Right atrium auricular region (tissue), 2 donors: ENCODE data around the gene KAT14. TPM values are rescaled to one million over a fixed set of nuclear protein-coding genes. Genes with fewer than 3 reads are reported as not detected.
"Not testable (repeated sequence)": the region's sequence is repeated elsewhere in the genome, so short reads cannot be mapped to it uniquely, and the experiment has no call there.

Experiments used
- DNase-seq: peaks from one replicate; pipeline ENCODE4 v3.0.0-alpha.2; 2019; ENCODE audit warnings: low spot score
- H3K27ac ChIP-seq, 2 donors: fragments of 200-600 bp; sonication (generic); 1 replicate in 1 of 2; 2 replicates in 1 of 2; pipeline ENCODE4 v1.5.1; 2016 to 2019
- H3K27me3 ChIP-seq, 2 donors: fragments of 200-600 bp; sonication (generic); one replicate each; pipeline versions ENCODE4 v1.5.1 to v1.6.0; 2017 to 2019
- H3K36me3 ChIP-seq: fragments of 200-600 bp; sonication (generic); one replicate; pipeline ENCODE4 v1.5.1; 2016
- H3K4me1 ChIP-seq, 2 donors: fragments of 200-600 bp; sonication (generic); one replicate each; pipeline versions ENCODE4 v1.5.1 to v1.6.0; 2017 to 2019
- H3K4me3 ChIP-seq, 2 donors: fragments of 200-600 bp; sonication (generic); 1 replicate in 1 of 2; 2 replicates in 1 of 2; pipeline ENCODE4 v1.5.1; 2017 to 2019; ENCODE audit warnings: mild to moderate bottlenecking in 1 of 2, moderate library complexity in 1 of 2
- H3K9me3 ChIP-seq, 2 donors: fragments of 200-600 bp; sonication (generic); one replicate each; pipeline ENCODE4 v1.5.1; 2019
- total RNA-seq, 2 donors: library from RNA; depleted of rRNA; stranded (reverse); fragments of >200 nt; gene quantifications; one replicate each; pipeline ENCODE4 v1.1.0, GENCODE V29; 2016
- TF ChIP-seq, protein P1 (sequence below), 2 donors: fragments of 200-600 bp; sonication (generic); IDR thresholded peaks; one replicate each; pipeline ENCODE4 v1.5.1; 2019; ENCODE audit warnings: antibody characterized with exemption in 2 of 2

Gene KAT14
- total RNA-seq, 2 donors from 2014 or later: 8.0 to 9.1 TPM

DNA sequence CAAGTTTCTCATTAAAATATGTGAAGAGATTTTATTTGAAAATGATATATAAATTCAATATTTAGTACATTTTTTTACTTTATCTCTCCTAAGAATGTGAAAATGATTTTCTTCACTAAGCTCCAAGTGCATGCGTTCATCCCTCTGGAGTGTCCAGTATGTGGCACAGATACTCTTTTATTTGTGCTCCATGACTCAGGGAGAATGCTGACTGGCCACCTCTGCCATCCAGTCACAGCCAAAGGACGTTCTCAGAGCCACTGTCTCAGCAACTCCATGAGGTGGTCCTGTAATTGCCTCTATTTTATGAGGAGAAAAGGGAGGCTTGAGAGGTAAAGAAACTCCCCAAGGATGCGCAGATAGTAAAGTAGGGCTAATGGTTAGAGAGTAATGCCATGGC lies 58.3 kb downstream of the KAT14 start:
- TF ChIP-seq, protein P1, sequence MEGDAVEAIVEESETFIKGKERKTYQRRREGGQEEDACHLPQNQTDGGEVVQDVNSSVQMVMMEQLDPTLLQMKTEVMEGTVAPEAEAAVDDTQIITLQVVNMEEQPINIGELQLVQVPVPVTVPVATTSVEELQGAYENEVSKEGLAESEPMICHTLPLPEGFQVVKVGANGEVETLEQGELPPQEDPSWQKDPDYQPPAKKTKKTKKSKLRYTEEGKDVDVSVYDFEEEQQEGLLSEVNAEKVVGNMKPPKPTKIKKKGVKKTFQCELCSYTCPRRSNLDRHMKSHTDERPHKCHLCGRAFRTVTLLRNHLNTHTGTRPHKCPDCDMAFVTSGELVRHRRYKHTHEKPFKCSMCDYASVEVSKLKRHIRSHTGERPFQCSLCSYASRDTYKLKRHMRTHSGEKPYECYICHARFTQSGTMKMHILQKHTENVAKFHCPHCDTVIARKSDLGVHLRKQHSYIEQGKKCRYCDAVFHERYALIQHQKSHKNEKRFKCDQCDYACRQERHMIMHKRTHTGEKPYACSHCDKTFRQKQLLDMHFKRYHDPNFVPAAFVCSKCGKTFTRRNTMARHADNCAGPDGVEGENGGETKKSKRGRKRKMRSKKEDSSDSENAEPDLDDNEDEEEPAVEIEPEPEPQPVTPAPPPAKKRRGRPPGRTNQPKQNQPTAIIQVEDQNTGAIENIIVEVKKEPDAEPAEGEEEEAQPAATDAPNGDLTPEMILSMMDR (IDR thresholded peaks at IDR 0.05): no peak
- Histone ChIP-seq H3K4me1 (no peaks in the 10 kb centered on the region), H3K9me3 (no peaks in the 10 kb centered on the region), H3K27me3 (no peaks in the 10 kb centered on the region), H3K4me3 (no peak overlapping the region), H3K27ac (no peak overlapping the region), H3K36me3 (no peaks in the 10 kb centered on the region)
- DNase-seq: no peak

DNA sequence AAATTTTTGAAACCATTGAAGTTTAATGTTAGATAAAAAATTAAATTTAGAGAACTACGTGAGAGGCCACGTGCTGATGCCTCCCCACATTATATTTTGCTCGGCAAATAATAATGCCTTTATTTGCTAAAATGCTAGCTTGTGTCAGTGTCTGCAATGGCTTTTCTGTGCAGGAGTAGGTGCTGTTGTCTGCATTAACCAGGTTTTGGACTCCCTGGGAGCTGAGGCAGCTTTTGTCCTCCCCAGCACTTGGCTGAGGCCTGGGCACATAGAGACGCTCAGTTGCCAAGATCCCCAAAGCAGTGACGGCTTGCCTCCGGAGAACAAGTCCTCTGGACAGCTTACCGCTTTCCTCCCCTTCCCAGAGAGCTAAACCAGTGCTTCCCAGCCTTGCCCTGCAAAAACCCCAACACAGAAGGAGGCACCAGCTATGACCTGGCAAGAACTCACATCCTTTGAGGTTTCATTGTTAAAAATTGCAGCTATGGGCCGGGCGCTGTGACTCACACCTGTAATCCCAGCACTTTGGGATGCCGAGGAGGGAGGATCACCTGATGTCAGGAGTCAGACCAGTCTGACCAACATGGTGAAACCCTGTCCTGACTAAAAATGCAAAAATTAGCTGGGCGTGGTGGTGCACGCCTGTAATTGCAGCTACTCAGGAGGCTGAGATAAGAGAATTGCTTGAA lies 59.9 kb downstream of the KAT14 start:
- TF ChIP-seq, protein P1 (IDR thresholded peaks at IDR 0.05): no peak
- H3K36me3 ChIP-seq: no peaks in the 10 kb centered on the region
- no peak for DNase-seq
- H3K4me3 ChIP-seq: no peak overlapping the region
- H3K27ac ChIP-seq: no peak overlapping the region
- peaks cover 0 to 8% of the 10 kb centered on the region in 2 donors for H3K9me3 ChIP-seq
- no peaks in the 10 kb centered on the region for H3K4me1 ChIP-seq
- no peaks in the 10 kb centered on the region for H3K27me3 ChIP-seq

DNA sequence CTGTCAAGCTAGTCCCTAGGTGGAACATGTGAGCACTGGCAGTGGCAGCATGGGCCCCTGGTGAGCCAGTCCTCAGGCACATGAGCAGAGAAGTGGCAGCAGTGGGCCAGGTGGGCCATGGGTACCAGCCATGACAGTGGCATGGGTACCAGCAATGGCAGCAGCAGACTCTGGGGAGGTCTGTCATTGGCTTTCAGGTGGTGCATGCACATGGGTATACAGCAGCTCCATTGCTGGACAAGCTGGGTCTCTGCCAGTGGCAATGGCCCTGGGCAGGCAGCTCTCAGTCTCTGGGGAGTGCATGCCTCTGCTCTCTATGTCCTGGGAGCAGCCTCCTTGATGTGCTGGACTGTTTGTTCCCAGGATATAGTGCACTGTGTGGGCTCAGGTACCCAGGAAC lies 65.3 kb downstream of the KAT14 start:
- H3K4me1 ChIP-seq: no peaks in the 10 kb centered on the region
- TF ChIP-seq, protein P1 (IDR thresholded peaks at IDR 0.05): no peak
- peaks cover 0 to 8% of the 10 kb centered on the region in 2 donors for H3K9me3 ChIP-seq
- no peak for DNase-seq
- no peaks in the 10 kb centered on the region for H3K27me3 ChIP-seq
- no peaks in the 10 kb centered on the region for H3K36me3 ChIP-seq
- no peak overlapping the region for H3K4me3 ChIP-seq
- no peak overlapping the region for H3K27ac ChIP-seq

DNA sequence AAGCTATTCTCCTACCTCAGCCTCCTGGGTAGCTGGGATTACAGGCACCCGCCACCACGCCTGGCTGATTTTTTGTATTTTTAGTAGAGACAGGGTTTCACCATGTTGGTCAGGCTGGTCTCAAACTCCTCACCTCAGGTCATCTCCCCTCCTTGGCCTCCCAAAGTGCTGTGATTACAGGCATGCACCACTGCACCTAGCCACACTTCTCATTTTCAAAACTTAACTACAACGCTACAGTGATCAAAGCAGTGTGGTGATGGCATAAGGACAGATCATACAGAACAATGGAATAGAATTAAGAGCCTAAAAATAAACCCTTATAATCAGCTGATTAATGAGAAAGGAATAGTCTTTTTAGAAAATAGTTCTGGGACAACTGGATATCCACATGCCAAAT lies 66.0 kb downstream of the KAT14 start:
- not testable (repeated sequence) for H3K27ac ChIP-seq, H3K27me3 ChIP-seq, DNase-seq, H3K4me3 ChIP-seq, H3K36me3 ChIP-seq, H3K9me3 ChIP-seq, H3K4me1 ChIP-seq

DNA sequence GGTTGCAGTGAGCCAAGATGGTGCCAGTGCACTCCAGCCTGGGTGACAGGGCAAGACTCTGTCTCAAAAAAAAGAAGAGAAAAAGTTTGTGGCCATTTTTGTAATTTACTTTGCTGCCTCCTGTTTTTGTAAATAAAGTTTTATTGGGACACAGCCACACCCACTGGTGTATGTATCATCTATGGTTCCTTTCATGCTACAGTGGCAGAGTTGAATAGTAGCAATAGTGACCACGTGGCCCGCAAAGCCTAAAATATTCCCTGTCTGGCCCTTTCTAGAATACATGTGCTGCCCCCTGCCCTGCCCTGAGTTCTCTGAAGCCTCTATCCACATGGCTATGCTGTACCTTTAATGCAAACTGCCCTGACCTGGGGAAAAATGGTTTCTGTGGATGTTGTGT lies 75.3 kb downstream of the KAT14 start:
- TF ChIP-seq, protein P1 (IDR thresholded peaks at IDR 0.05): no peak
- no peak for DNase-seq
- no peaks in the 10 kb centered on the region for H3K36me3 ChIP-seq
- H3K9me3 ChIP-seq: no peaks in the 10 kb centered on the region
- no peaks in the 10 kb centered on the region for H3K27me3 ChIP-seq
- H3K27ac ChIP-seq: no peak overlapping the region
- H3K4me1 ChIP-seq: no peaks in the 10 kb centered on the region
- H3K4me3 ChIP-seq: no peak overlapping the region

DNA sequence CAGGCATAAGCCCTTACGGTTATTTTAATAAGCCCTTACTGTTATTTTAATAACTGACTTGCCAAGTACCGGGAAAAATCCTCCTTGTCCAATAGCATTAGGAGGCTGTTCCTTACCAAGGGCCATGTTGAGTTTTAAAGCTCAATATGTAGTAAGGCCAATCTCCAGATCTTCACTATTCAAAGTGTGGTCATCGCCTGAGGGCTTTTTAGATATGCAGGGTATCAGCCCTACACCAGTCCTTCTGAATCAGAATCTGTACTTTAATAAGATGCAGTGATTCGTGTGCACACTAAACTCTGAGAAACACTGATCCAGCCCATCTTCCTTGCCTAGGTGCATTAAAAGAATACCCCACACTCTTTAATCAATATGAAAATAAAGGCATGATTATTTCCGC lies 77.9 kb downstream of the KAT14 start:
- no peaks in the 10 kb centered on the region for H3K9me3 ChIP-seq
- H3K27me3 ChIP-seq: no peaks in the 10 kb centered on the region
- DNase-seq: no peak
- no peak overlapping the region for H3K27ac ChIP-seq
- H3K36me3 ChIP-seq: no peaks in the 10 kb centered on the region
- TF ChIP-seq, protein P1 (IDR thresholded peaks at IDR 0.05): no peak
- no peaks in the 10 kb centered on the region for H3K4me1 ChIP-seq
- H3K4me3 ChIP-seq: no peak overlapping the region
